HTR-8/SVneo (cell line): Measurements from ENCODE around the gene LRBA.
A peak's percentile ranks its signal among the peaks of the same experiment; 100 is the strongest.
"Not testable (repeated sequence)": the region's sequence is repeated elsewhere in the genome, so short reads cannot be mapped to it uniquely, and the experiment has no call there.

ENCODE experiments used
- DNase-seq: peaks from one replicate; pipeline ENCODE4 v3.0.0; 2011; ENCODE audit warnings: low spot score, mixed read lengths; ENCODE audit not compliant: insufficient read length
- FAIRE-seq: peaks from 2 replicates; lab custom pipeline; 2011; peaks lifted over from hg19 to GRCh38; lab: Jason Lieb, UNC

The LRBA gene

GRCh38 chr4:151025759-151026158, 10.7 kb upstream of the LRBA start:
- DNase-seq (no peak), FAIRE-seq (no peak)

- DNase-seq, result no peak
- FAIRE-seq, result no peak
These were observed 7.5 kb upstream of the LRBA start for GRCh38 chr4:151022586-151022985.

GRCh38 chr4:151021637-151022334, 6.7 kb upstream of the LRBA start:
- FAIRE-seq (no peak), DNase-seq (no peak)

- FAIRE-seq, result peak; percentile 98
- peak; percentile 81 for DNase-seq
These were observed 619 bp upstream of the LRBA start for GRCh38 chr4:151015459-151016347.

- no peak for DNase-seq
- FAIRE-seq, result no peak
These were observed 1.1 kb downstream of the LRBA start for GRCh38 chr4:151013944-151014343.

- no peak for FAIRE-seq
- no peak for DNase-seq
These were observed 1.6 kb downstream of the LRBA start for GRCh38 chr4:151013491-151013890.

GRCh38 chr4:151012820-151013219, 2.3 kb downstream of the LRBA start:
- DNase-seq (no peak), FAIRE-seq (no peak)

GRCh38 chr4:151012376-151012775, 2.7 kb downstream of the LRBA start:
- DNase-seq (no peak), FAIRE-seq (no peak)

- FAIRE-seq, result no peak
- peak; percentile 17 for DNase-seq
These were observed 10.9 kb downstream of the LRBA start for GRCh38 chr4:151004222-151004621.

GRCh38 chr4:151000747-151001429, 14.2 kb downstream of the LRBA start:
- DNase-seq, result no peak

GRCh38 chr4:150999086-150999485, 16.0 kb downstream of the LRBA start:
- FAIRE-seq, result no peak

More at GRCh38 chr4:151000747-151001429, 14.2 kb downstream of the LRBA start:
- FAIRE-seq, result no peak

GRCh38 chr4:150997141-150997540, 17.9 kb downstream of the LRBA start:
- no peak for FAIRE-seq

More at GRCh38 chr4:150999086-150999485, 16.0 kb downstream of the LRBA start:
- no peak for DNase-seq

GRCh38 chr4:150994721-150995120, 20.4 kb downstream of the LRBA start:
- no peak for DNase-seq
- no peak for FAIRE-seq

More at GRCh38 chr4:150997141-150997540, 17.9 kb downstream of the LRBA start:
- DNase-seq, result no peak

- FAIRE-seq, DNase-seq: not testable (repeated sequence)
These were observed 21.5 kb downstream of the LRBA start for GRCh38 chr4:150993577-150993976.

GRCh38 chr4:150990993-150991392, 24.1 kb downstream of the LRBA start:
- FAIRE-seq (no peak), DNase-seq (no peak)

- DNase-seq (no peak), FAIRE-seq (no peak)
These were observed 24.8 kb downstream of the LRBA start for GRCh38 chr4:150990250-150990649.

- DNase-seq, result no peak
- FAIRE-seq, result no peak
These were observed 26.8 kb downstream of the LRBA start for GRCh38 chr4:150988238-150988637.

- DNase-seq, result no peak
- no peak for FAIRE-seq
These were observed 27.9 kb downstream of the LRBA start for GRCh38 chr4:150987204-150987603.

GRCh38 chr4:150986085-150986484, 29.0 kb downstream of the LRBA start:
- FAIRE-seq (no peak), DNase-seq (no peak)

GRCh38 chr4:150983851-150984250, 31.2 kb downstream of the LRBA start:
- FAIRE-seq, result no peak
- DNase-seq, result no peak
